MCF 10A (cell line): Measurements from ENCODE around the gene ASPRV1. TPM values are rescaled to one million over a fixed set of nuclear protein-coding genes. Genes with fewer than 3 reads are reported as not detected.

Source experiments
- BruUV-seq: library from RNA; stranded (reverse); fragments of 400-500 nt; replicated peaks from 2 replicates; lab custom pipeline; 2021; lab: Mats Ljungman, UMichigan
- CTCF ChIA-PET: fragments of 300-600 bp; sonication (Branson Sonifier 250); formaldehyde crosslinking; extraction: SDS; loops from one replicate; lab custom pipeline; 2021; ENCODE audit warnings: antibody characterized with exemption, inconsistent platforms; lab: Yijun Ruan, JAX
- POLR2A ChIA-PET: fragments of 300-600, 350-650 bp; sonication (Branson Sonifier 250); formaldehyde crosslinking; extraction: SDS; loops from one replicate; lab custom pipeline; 2020; ENCODE audit warnings: antibody characterized with exemption, inconsistent platforms; lab: Yijun Ruan, JAX
- DNase-seq: peaks from one replicate; pipeline ENCODE4 v3.0.0-alpha.2; 2018; ENCODE audit not compliant: unreplicated experiment
- H3K27ac Mint-ChIP-seq: one replicate; pipeline ENCODE4 v1.8.0; 2022; ENCODE audit warnings: mild to moderate bottlenecking, low read depth, mixed read lengths; ENCODE audit not compliant: unreplicated experiment
- H3K27me3 Mint-ChIP-seq: one replicate; pipeline ENCODE4 v1.8.0; 2022; ENCODE audit warnings: mixed read lengths; ENCODE audit not compliant: insufficient read depth, unreplicated experiment
- H3K36me3 Mint-ChIP-seq: one replicate; pipeline ENCODE4 v1.8.0; 2022; ENCODE audit warnings: mild to moderate bottlenecking, moderate library complexity, mixed read lengths; ENCODE audit not compliant: insufficient read depth, unreplicated experiment
- H3K4me1 Mint-ChIP-seq: one replicate; pipeline ENCODE4 v1.8.0; 2022; ENCODE audit warnings: mixed read lengths; ENCODE audit not compliant: insufficient read depth, unreplicated experiment
- H3K4me3 Mint-ChIP-seq: one replicate; pipeline ENCODE4 v1.8.0; 2022; ENCODE audit warnings: mild to moderate bottlenecking, moderate library complexity, mixed read lengths; ENCODE audit not compliant: unreplicated experiment
- H3K9me3 Mint-ChIP-seq: one replicate; pipeline ENCODE4 v1.8.0; 2022; ENCODE audit warnings: mixed read lengths; ENCODE audit not compliant: unreplicated experiment
- intact Hi-C: fragments of 100-400 bp; cut with micrococcal nuclease; formaldehyde crosslinking; loops from 2 replicates; pipeline ENCODE4 v1.14.1; 2022
- total RNA-seq: library from RNA; stranded (reverse); gene quantifications from 2 replicates; pipeline ENCODE4 v1.2.3, GENCODE V29; 2022
- TF ChIP-seq, protein P1 (sequence below): fragments of 200-600 bp; IDR thresholded peaks from one replicate; pipeline ENCODE4 v1.8.0; 2022; ENCODE audit warnings: antibody characterized with exemption, mild to moderate bottlenecking; ENCODE audit not compliant: unreplicated experiment

ASPRV1 gene
- total RNA-seq, 1 experiment from 2014 or later, result 0.23 TPM

DNA sequence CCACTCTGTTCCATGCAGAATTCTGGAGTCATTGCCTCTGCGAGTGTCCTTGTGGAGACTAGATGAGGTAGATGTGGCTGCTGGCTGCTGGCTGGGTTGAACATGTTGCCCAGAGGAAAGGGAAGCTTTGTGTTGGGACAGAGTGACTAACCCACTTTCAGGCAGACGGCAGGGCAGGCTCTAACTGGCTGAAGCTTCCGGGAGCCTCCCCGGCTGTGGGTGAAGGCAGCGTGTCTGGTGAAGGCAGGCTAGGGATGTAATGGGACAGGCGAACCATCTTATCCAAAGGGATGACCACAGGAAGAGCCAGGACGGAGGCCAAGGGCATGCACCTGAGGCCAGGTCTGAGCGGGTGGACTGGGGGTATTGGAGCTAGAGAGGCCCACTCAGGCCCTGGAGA, 16.0 kb downstream of the ASPRV1 start:
- peak overlapping the region; percentile 26 for H3K4me3 Mint-ChIP-seq
- intact Hi-C loops, result loop anchor here (5.0 kb wide), 1 partner anchor 52 kb away; no protein-coding TSS in a partner anchor
- TF ChIP-seq, protein P1, sequence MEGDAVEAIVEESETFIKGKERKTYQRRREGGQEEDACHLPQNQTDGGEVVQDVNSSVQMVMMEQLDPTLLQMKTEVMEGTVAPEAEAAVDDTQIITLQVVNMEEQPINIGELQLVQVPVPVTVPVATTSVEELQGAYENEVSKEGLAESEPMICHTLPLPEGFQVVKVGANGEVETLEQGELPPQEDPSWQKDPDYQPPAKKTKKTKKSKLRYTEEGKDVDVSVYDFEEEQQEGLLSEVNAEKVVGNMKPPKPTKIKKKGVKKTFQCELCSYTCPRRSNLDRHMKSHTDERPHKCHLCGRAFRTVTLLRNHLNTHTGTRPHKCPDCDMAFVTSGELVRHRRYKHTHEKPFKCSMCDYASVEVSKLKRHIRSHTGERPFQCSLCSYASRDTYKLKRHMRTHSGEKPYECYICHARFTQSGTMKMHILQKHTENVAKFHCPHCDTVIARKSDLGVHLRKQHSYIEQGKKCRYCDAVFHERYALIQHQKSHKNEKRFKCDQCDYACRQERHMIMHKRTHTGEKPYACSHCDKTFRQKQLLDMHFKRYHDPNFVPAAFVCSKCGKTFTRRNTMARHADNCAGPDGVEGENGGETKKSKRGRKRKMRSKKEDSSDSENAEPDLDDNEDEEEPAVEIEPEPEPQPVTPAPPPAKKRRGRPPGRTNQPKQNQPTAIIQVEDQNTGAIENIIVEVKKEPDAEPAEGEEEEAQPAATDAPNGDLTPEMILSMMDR, result no peak
- H3K36me3 Mint-ChIP-seq, result peaks cover 34% of the 10 kb centered on the region
- no TSS peak for BruUV-seq
- peaks cover 39% of the 10 kb centered on the region for H3K4me1 Mint-ChIP-seq
- H3K27ac Mint-ChIP-seq, result peak overlapping the region; percentile 69
- ChIA-PET POLR2A (interaction anchor here (0.5 to 3.6 kb wide), 10 partner anchors 8 to 360 kb away, joined by 3 to 29 read pairs (median 4); partner anchors contain the start of genes MXD1 and SNRNP27), CTCF (no interaction called here)
- peak; percentile 81 for DNase-seq
- H3K27me3 Mint-ChIP-seq, result no peaks in the 10 kb centered on the region
- H3K9me3 Mint-ChIP-seq, result no peaks in the 10 kb centered on the region

DNA sequence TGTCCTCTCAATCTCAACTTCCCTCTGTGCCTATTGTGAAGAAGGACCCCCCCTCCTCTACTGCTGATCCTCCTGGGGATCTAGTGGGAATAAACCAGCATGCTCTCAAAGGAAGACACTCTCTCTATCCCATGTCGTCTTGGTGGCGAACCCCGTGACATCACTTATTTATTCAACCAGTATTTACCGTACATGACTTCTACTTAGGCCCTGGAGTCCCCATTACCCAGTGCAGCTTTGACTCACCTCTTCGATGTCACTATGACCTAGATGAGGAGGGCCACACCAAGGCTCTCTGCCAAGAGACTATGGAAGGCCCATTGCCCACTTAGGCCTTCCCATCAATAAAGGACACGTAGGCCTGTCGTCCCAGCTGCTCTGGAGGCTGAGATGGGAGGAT, 16.7 kb downstream of the ASPRV1 start:
- no peaks in the 10 kb centered on the region for H3K27me3 Mint-ChIP-seq
- peak overlapping the region; percentile 69 for H3K27ac Mint-ChIP-seq
- CTCF ChIA-PET, result no interaction called here
- no peak overlapping the region for H3K4me3 Mint-ChIP-seq
- no peak for DNase-seq
- no TSS peak for BruUV-seq
- peaks cover 40% of the 10 kb centered on the region for H3K36me3 Mint-ChIP-seq
- peaks cover 39% of the 10 kb centered on the region for H3K4me1 Mint-ChIP-seq
- TF ChIP-seq, protein P1, result no peak
- no peaks in the 10 kb centered on the region for H3K9me3 Mint-ChIP-seq
- POLR2A ChIA-PET, result interaction anchor here (0.8 to 3.6 kb wide), 7 partner anchors 9 to 117 kb away, joined by 3 to 29 read pairs (median 5); partner anchors contain the start of genes MXD1 and SNRNP27
- intact Hi-C loops, result loop anchor here (5.0 kb wide), 1 partner anchor 53 kb away; no protein-coding TSS in a partner anchor

DNA sequence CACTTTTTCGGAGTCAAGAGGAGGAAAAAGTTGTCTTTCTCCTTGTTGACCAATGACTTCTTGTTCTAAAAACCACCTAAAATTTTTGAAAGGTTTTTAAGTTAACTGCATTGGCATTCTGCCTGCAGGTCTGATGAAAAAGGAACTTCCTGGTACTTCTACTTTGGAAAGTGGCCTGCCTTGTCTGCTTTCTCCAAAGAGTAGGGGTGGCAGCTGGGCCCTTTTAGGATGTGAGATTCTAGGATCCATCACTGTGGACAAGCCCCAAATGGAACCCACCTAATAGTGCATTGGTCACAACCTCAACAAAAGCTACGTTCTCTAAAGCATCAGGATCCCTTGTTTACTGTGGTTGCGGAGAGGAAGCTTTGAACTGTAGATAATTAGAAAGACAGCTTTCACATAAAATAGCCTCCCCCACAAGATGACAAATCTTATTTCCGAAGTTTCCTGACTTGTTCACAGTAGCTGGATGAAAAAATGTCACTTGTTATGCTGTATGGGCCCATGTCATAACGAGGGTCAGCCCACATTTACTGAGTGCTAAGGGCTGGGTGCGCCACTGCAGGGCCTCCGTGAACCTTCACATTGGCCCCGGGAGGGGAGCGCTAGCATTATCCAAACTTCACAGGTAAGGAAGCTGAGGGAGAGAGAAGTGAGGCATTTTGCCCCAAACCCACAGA, 17.4 kb downstream of the ASPRV1 start:
- Mint-ChIP-seq H3K9me3 (no peaks in the 10 kb centered on the region), H3K27me3 (no peaks in the 10 kb centered on the region), H3K4me3 (no peak overlapping the region), H3K4me1 (peaks cover 39% of the 10 kb centered on the region), H3K27ac (no peak overlapping the region), H3K36me3 (peaks cover 48% of the 10 kb centered on the region)
- intact Hi-C loops, result no loop called here
- BruUV-seq, result no TSS peak
- DNase-seq, result no peak
- ChIA-PET POLR2A (interaction anchor here (2.7 to 3.6 kb wide), 2 partner anchors 10 to 29 kb away, joined by 9 to 29 read pairs; partner anchors contain the start of gene MXD1), CTCF (no interaction called here)
- TF ChIP-seq, protein P1, result no peak

- DNase-seq, result peak; percentile 24
- no TSS peak for BruUV-seq
- H3K36me3 Mint-ChIP-seq, result peaks cover 56% of the 10 kb centered on the region
- H3K9me3 Mint-ChIP-seq, result no peaks in the 10 kb centered on the region
- ChIA-PET POLR2A (interaction anchor here (1.0 to 2.7 kb wide), 3 partner anchors 9 to 144 kb away, joined by 3 to 9 read pairs (median 3); partner anchors contain the start of gene PCBP1), CTCF (no interaction called here)
- H3K27me3 Mint-ChIP-seq, result no peaks in the 10 kb centered on the region
- H3K4me1 Mint-ChIP-seq, result peaks cover 39% of the 10 kb centered on the region
- intact Hi-C loops, result no loop called here
- TF ChIP-seq, protein P1, result no peak
- no peak overlapping the region for H3K4me3 Mint-ChIP-seq
- H3K27ac Mint-ChIP-seq, result no peak overlapping the region
Observed at GRCh38 chr2:69943000-69943842, 18.2 kb downstream of the ASPRV1 start.
